SK-N-SH treated with all-trans-retinoic acid at 6 μM for 48 hours (cell line): ENCODE results near the gene SLC25A42.

Experiments used
- ATAC-seq: fragments of 200-7000 bp; cut with Tn5 transposase; 3 replicates; pipeline ENCODE4 v1.9.1; 2020; ENCODE audit warnings: mild to moderate bottlenecking, moderate library complexity
- ARNTL ChIP-seq: fragments of 450-650 bp; formaldehyde crosslinking; IDR thresholded peaks from 2 replicates; pipeline ENCODE4 v1.5.0; 2020; ENCODE audit warnings: low read depth, mild to moderate bottlenecking, moderate library complexity, borderline replicate concordance
- BACH2 ChIP-seq: fragments of 250-450 bp; sonication (Bioruptor Pico); IDR thresholded peaks from 2 replicates; pipeline ENCODE4 v1.9.0; 2021; ENCODE audit warnings: mild to moderate bottlenecking, borderline replicate concordance
- CSDC2 ChIP-seq: fragments of 250-450 bp; sonication (Bioruptor Pico); IDR thresholded peaks from 2 replicates; pipeline ENCODE4 v1.5.0; 2020; ENCODE audit warnings: mild to moderate bottlenecking, moderate library complexity
- ESRRG ChIP-seq: fragments of 250-450 bp; sonication (Bioruptor Pico); IDR thresholded peaks from 2 replicates; pipeline ENCODE4 v1.6.1; 2021; ENCODE audit warnings: mild to moderate bottlenecking
- ISL1 ChIP-seq: fragments of 250-450 bp; sonication (Bioruptor Pico); IDR thresholded peaks from 2 replicates; pipeline ENCODE4 v2.1.2; 2022; ENCODE audit warnings: mild to moderate bottlenecking, moderate library complexity
- OSR1 ChIP-seq: fragments of 250-450 bp; sonication (Bioruptor Pico); IDR thresholded peaks from 2 replicates; pipeline ENCODE4 v1.8.0; 2022; ENCODE audit warnings: moderate library complexity, mild to moderate bottlenecking, inconsistent platforms
- PPARA ChIP-seq: fragments of 250-450 bp; sonication (Bioruptor Pico); IDR thresholded peaks from 2 replicates; pipeline ENCODE4 v1.5.0; 2020; ENCODE audit warnings: mild to moderate bottlenecking, borderline replicate concordance
- RARB ChIP-seq: fragments of 250-450 bp; sonication (Bioruptor Pico); IDR thresholded peaks from 2 replicates; pipeline ENCODE4 v1.8.0; 2021; ENCODE audit warnings: mild to moderate bottlenecking, moderate library complexity
- SNAI2 ChIP-seq: fragments of 250-450 bp; sonication (Bioruptor Pico); IDR thresholded peaks from 2 replicates; pipeline ENCODE4 v1.5.0; 2020; ENCODE audit warnings: mild to moderate bottlenecking, moderate library complexity
- TCF4 ChIP-seq: fragments of 250-450 bp; sonication (Bioruptor Pico); IDR thresholded peaks from 2 replicates; pipeline ENCODE4 v1.8.0; 2021; ENCODE audit warnings: mild to moderate bottlenecking, moderate library complexity, borderline replicate concordance
- TOX ChIP-seq: fragments of 250-450 bp; sonication (Bioruptor Pico); IDR thresholded peaks from 2 replicates; pipeline ENCODE4 v1.8.0; 2021; ENCODE audit warnings: mild to moderate bottlenecking, moderate library complexity, borderline replicate concordance
- TSHZ2 ChIP-seq: fragments of 250-450 bp; sonication (Bioruptor Pico); IDR thresholded peaks from 2 replicates; pipeline ENCODE4 v1.5.0; 2020; ENCODE audit warnings: mild to moderate bottlenecking, moderate library complexity
- ZC3H10 ChIP-seq: fragments of 250-450 bp; sonication (Bioruptor Pico); IDR thresholded peaks from 2 replicates; pipeline ENCODE4 v1.5.1; 2021; ENCODE audit warnings: mild to moderate bottlenecking, moderate library complexity
- ZFP3 ChIP-seq: fragments of 250-450 bp; sonication (Bioruptor Pico); IDR thresholded peaks from 2 replicates; pipeline ENCODE4 v1.5.0; 2020; ENCODE audit warnings: mild to moderate bottlenecking, moderate library complexity
- ZFP30 ChIP-seq: fragments of 450-650 bp; formaldehyde crosslinking; IDR thresholded peaks from 2 replicates; pipeline ENCODE4 v1.5.0; 2022; ENCODE audit warnings: mild to moderate bottlenecking, moderate library complexity
- ZNF70 ChIP-seq: fragments of 450-650 bp; formaldehyde crosslinking; IDR thresholded peaks from 2 replicates; pipeline ENCODE4 v1.5.0; 2020; ENCODE audit warnings: mild to moderate bottlenecking, moderate library complexity
- ZNF8 ChIP-seq: fragments of 450-650 bp; formaldehyde crosslinking; IDR thresholded peaks from 2 replicates; pipeline ENCODE4 v1.5.0; 2020; ENCODE audit warnings: mild to moderate bottlenecking, moderate library complexity
- TF ChIP-seq, protein P1 (sequence below): fragments of 250-450 bp; sonication (Bioruptor Pico); IDR thresholded peaks from 2 replicates; pipeline ENCODE4 v1.5.1; 2021; ENCODE audit warnings: mild to moderate bottlenecking, moderate library complexity
- TF ChIP-seq, protein P2 (sequence below): fragments of 250-450 bp; sonication (Bioruptor Pico); IDR thresholded peaks from 2 replicates; pipeline ENCODE4 v1.8.0; 2020; ENCODE audit warnings: mild to moderate bottlenecking, moderate library complexity, borderline replicate concordance
- TF ChIP-seq, protein P3 (sequence below): fragments of 250-450 bp; sonication (Bioruptor Pico); IDR thresholded peaks from 2 replicates; pipeline ENCODE4 v1.8.0; 2021; ENCODE audit warnings: low read depth, mild to moderate bottlenecking, moderate library complexity, borderline replicate concordance

Gene SLC25A42

DNA sequence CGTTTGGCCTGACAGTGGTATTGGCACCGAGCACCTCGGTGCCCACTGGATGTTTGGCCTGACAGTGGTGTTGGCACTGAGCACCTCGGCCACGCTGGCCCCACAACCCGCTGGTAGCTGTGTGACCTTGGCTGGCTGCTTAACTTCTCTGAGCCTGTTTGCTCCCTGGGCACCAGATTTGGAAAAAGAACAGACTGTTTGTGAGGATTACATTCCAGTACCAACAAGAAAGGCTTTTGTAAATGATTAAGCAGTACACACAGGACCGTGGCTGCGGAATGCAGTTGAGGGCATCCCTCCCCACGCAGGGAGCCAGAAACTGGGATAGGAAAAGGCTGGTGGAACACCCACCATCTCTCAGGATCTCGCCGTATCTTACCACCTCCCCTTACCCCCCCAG is 31.9 kb downstream of the SLC25A42 start:
- ATAC-seq: no peak
- TF ChIP-seq ZNF8 (CRISPR knock-in tag) (no peak), ZFP30 (CRISPR knock-in tag) (no peak), PPARA (no peak), CSDC2 (CRISPR knock-in tag) (no peak), ESRRG (CRISPR knock-in tag) (no peak), BACH2 (no peak), TOX (CRISPR knock-in tag) (no peak), ZNF70 (CRISPR knock-in tag) (no peak), ZFP3 (CRISPR knock-in tag) (no peak), ISL1 (no peak), SNAI2 (CRISPR knock-in tag) (no peak), ZC3H10 (CRISPR knock-in tag) (no peak)
- TF ChIP-seq, protein P1, sequence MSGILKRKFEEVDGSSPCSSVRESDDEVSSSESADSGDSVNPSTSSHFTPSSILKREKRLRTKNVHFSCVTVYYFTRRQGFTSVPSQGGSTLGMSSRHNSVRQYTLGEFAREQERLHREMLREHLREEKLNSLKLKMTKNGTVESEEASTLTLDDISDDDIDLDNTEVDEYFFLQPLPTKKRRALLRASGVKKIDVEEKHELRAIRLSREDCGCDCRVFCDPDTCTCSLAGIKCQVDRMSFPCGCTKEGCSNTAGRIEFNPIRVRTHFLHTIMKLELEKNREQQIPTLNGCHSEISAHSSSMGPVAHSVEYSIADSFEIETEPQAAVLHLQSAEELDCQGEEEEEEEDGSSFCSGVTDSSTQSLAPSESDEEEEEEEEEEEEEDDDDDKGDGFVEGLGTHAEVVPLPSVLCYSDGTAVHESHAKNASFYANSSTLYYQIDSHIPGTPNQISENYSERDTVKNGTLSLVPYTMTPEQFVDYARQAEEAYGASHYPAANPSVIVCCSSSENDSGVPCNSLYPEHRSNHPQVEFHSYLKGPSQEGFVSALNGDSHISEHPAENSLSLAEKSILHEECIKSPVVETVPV (CRISPR knock-in tag): no peak

GRCh38 chr19:19096641-19097627 is 33.1 kb downstream of the SLC25A42 start:
- TF ChIP-seq PPARA (no peak), TCF4 (CRISPR knock-in tag) (no peak), ZC3H10 (CRISPR knock-in tag) (no peak), OSR1 (no peak), ARNTL (CRISPR knock-in tag) (no peak), ZFP30 (CRISPR knock-in tag) (no peak), ESRRG (CRISPR knock-in tag) (no peak), RARB (no peak), ZFP3 (CRISPR knock-in tag) (no peak), TSHZ2 (CRISPR knock-in tag) (no peak), ZNF8 (CRISPR knock-in tag) (no peak), SNAI2 (CRISPR knock-in tag) (no peak), CSDC2 (CRISPR knock-in tag) (no peak), TOX (CRISPR knock-in tag) (no peak), ZNF70 (CRISPR knock-in tag) (no peak)
- TF ChIP-seq, protein P2, sequence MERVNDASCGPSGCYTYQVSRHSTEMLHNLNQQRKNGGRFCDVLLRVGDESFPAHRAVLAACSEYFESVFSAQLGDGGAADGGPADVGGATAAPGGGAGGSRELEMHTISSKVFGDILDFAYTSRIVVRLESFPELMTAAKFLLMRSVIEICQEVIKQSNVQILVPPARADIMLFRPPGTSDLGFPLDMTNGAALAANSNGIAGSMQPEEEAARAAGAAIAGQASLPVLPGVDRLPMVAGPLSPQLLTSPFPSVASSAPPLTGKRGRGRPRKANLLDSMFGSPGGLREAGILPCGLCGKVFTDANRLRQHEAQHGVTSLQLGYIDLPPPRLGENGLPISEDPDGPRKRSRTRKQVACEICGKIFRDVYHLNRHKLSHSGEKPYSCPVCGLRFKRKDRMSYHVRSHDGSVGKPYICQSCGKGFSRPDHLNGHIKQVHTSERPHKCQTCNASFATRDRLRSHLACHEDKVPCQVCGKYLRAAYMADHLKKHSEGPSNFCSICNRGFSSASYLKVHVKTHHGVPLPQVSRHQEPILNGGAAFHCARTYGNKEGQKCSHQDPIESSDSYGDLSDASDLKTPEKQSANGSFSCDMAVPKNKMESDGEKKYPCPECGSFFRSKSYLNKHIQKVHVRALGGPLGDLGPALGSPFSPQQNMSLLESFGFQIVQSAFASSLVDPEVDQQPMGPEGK: no peak
- TF ChIP-seq, protein P1 (CRISPR knock-in tag): no peak
- TF ChIP-seq, protein P3, sequence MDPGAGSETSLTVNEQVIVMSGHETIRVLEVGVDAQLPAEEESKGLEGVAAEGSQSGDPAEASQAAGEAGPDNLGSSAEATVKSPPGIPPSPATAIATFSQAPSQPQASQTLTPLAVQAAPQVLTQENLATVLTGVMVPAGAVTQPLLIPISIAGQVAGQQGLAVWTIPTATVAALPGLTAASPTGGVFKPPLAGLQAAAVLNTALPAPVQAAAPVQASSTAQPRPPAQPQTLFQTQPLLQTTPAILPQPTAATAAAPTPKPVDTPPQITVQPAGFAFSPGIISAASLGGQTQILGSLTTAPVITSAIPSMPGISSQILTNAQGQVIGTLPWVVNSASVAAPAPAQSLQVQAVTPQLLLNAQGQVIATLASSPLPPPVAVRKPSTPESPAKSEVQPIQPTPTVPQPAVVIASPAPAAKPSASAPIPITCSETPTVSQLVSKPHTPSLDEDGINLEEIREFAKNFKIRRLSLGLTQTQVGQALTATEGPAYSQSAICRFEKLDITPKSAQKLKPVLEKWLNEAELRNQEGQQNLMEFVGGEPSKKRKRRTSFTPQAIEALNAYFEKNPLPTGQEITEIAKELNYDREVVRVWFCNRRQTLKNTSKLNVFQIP (CRISPR knock-in tag): no peak
- no peak for ATAC-seq
